22Rv1 (cell line): ENCODE data around the gene GFOD1.

ENCODE experiments used
- H3K27ac ChIP-seq: fragments of 450-650 bp; 2 replicates; pipeline ENCODE4 v1.5.1; 2017
- CTCF ChIP-seq: fragments of 450-650 bp; IDR thresholded peaks from 2 replicates; pipeline ENCODE4 v1.5.1; 2017; ENCODE audit warnings: mild to moderate bottlenecking
- ZFX ChIP-seq: fragments of 450-650 bp; IDR thresholded peaks from 2 replicates; pipeline ENCODE4 v1.6.1; 2017; ENCODE audit warnings: antibody characterized with exemption, borderline replicate concordance

Gene GFOD1

DNA sequence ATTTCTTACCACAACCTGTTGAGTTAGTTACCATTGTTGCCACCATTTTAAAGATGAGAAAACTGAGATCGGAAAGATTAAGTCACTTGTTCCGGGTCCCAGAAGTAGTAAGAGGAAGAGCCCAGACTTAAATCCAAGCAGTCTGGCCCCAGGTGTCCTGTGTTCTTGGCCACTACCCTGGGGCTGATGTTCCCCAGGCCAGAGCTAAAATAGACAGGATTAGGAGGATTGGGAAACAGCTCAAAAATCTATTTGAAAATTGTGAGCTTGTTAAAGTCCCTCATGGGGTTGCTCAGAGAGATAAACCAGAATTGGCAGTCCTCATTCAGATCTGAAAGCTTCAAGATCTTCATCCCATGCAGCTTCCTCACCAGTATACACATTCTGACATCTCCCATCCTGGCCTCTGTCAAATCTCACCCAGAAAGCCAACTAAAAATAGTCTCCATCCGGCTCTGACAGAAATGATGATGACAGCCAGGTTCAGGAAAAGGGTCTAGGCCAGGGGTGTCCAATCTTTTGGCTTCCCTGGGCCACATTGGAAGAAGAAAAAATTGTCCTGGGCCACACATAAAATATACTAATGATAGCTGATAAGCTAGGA, 62.0 kb downstream of the GFOD1 start:
- no peak for TF ChIP-seq ZFX
- TF ChIP-seq CTCF, result no peak
- no peak overlapping the region for H3K27ac ChIP-seq

DNA sequence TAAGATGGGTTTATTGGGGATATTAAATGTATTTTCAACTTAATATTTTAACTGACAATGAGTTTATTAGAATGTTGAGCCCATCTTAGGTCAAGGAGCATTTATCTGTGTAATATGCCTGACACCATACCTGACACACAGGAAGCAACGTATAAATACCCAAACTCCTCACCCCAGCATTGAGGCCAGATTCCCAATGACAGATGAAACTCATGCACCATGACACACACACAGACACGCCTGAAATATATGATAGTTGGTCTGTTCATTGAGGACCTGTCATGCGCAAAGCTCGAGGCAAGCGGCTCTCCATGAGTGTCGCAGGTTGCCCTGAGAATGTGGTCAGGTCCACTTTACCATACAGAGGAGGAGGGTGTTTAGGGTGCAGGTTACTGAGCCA, 64.1 kb downstream of the GFOD1 start:
- TF ChIP-seq ZFX (no peak), CTCF (no peak)
- no peak overlapping the region for H3K27ac ChIP-seq

- H3K27ac ChIP-seq, result no peak overlapping the region
- TF ChIP-seq ZFX (no peak), CTCF (no peak)
Observed at GRCh38 chr6:13422681-13423221, 64.6 kb downstream of the GFOD1 start.

GRCh38 chr6:13421425-13422059, 65.9 kb downstream of the GFOD1 start:
- TF ChIP-seq ZFX (no peak), CTCF (no peak)
- H3K27ac ChIP-seq, result no peak overlapping the region

GRCh38 chr6:13420269-13420668, 67.1 kb downstream of the GFOD1 start:
- no peak for TF ChIP-seq CTCF
- no peak for TF ChIP-seq ZFX
- H3K27ac ChIP-seq, result no peak overlapping the region

DNA sequence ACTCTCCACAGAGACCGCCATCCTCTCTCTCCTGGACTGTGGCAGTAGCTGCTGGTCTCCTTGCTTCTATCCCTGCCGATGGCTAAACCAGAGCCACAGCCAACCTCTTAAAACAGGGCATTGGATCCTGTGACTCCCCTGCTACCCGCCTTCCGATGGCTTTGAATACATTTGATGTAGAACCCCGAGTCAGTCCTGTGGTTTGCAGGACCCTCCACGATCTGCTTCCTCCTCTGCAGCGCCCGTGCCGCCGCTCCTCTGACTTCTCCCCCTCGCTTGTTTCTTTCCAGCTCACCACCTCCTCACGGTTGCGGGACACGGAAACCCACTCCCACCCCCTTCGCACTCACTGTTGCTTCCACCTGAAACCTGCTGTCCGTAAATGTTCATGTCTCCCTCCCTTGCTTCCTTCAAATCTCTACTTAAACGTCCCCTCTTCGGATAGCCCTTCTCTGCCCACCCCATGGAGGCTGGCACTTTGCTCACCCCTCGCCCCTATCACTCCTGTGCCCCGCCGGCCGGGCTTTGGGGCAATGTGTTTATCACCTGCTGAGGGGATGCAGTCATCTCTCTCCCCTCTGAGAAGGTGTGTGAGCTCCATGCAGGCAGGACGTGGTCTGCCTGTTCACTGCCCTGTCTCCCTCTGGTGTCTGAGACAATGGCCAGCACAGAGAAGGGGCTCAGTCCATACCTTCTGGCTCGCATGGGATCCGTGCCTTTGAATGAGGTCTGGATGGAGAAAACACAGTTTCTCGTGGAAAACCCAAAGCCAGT, 67.8 kb downstream of the GFOD1 start:
- H3K27ac ChIP-seq, result no peak overlapping the region
- TF ChIP-seq ZFX (no peak), CTCF (no peak)

DNA sequence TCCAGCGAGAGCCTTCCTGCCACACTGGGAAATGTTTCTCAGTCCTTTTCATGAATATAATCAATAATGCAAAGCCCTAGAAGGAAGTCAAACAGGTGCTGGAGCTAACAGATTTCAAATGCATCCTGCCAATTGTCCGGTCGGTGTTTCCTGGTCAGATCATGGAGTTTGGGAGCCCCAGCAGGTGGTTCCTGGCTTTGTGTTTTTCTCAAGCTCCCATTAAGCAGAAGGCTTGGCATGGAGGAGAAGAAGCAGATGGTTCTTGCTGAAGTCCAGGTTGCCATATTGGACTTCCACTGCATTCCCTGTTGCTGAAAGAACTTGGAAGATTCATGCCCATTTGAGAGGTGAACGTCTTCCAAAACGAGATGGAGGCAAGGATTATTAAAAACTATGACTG, 68.6 kb downstream of the GFOD1 start:
- no peak overlapping the region for H3K27ac ChIP-seq
- no peak for TF ChIP-seq ZFX
